ENCODE results near the gene MECP2.

Gene MECP2

GRCh38 chrX:154014429-154015380 is 82.8 kb downstream of the MECP2 start:
- no peak for DNase-seq (ENCODE audit: low spot score)
- TF ChIP-seq, protein P1, sequence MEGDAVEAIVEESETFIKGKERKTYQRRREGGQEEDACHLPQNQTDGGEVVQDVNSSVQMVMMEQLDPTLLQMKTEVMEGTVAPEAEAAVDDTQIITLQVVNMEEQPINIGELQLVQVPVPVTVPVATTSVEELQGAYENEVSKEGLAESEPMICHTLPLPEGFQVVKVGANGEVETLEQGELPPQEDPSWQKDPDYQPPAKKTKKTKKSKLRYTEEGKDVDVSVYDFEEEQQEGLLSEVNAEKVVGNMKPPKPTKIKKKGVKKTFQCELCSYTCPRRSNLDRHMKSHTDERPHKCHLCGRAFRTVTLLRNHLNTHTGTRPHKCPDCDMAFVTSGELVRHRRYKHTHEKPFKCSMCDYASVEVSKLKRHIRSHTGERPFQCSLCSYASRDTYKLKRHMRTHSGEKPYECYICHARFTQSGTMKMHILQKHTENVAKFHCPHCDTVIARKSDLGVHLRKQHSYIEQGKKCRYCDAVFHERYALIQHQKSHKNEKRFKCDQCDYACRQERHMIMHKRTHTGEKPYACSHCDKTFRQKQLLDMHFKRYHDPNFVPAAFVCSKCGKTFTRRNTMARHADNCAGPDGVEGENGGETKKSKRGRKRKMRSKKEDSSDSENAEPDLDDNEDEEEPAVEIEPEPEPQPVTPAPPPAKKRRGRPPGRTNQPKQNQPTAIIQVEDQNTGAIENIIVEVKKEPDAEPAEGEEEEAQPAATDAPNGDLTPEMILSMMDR (IDR thresholded peaks at IDR 0.05; ENCODE audit: borderline replicate concordance, control extremely low read depth, extremely low read depth, insufficient read depth, missing control alignments): no peak
- in situ Hi-C loops (cut with MboI; ENCODE audit: low sequenced_read_pairs, unreplicated experiment): loop anchor here (25.0 kb wide), 1 partner anchor 523 kb away; the partner anchor contains the start of genes G6PD and IKBKG

DNA sequence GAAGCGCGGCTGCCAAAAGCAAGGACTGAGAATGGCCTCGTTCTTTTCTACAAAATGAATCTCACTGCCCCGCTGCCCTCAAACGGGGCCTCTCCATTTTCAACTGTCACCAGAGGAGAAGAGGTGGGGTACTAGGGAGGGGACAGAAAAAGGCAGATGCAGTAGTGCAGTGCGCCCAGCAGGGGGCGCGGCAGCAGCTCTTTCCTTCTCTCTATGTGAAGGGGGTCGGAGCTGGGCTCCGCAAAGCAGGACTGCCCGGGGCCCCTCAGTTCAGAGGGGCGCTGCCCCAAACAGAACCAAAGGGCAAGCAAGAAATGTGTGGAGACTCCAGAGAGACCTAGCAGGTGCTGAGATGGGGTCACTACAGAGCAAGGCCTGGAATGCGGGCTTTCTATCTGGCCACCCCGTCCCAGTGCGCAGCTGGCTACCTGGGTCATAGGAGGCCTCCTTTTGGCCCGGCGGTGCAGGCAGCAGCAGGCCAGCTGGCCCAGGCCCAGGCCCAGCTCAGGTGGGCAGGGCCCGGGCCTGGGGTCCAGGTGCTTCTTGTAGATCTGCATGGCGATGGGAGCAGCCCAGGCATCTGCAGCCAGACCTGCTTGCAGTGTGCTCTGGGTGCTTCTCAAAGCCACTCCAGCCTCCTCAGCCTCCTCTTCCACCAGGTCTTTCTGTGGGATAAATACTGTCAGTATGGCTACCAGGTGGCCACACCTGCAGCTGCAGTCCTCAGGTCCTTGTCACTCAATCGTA is 83.7 kb downstream of the MECP2 start:
- TF ChIP-seq, protein P1 (IDR thresholded peaks at IDR 0.05; ENCODE audit: borderline replicate concordance, control extremely low read depth, extremely low read depth, insufficient read depth, missing control alignments): peak; percentile 84
- peak; percentile 75 for DNase-seq (ENCODE audit: low spot score)
- in situ Hi-C loops (cut with MboI; ENCODE audit: low sequenced_read_pairs, unreplicated experiment): loop anchor here (25.0 kb wide), 1 partner anchor 524 kb away; the partner anchor contains the start of genes G6PD and IKBKG

GRCh38 chrX:154013001-154013421 is 84.5 kb downstream of the MECP2 start:
- DNase-seq (ENCODE audit: low spot score): no peak
- in situ Hi-C loops (cut with MboI; ENCODE audit: low sequenced_read_pairs, unreplicated experiment): loop anchor here (25.0 kb wide), 1 partner anchor 524 kb away; the partner anchor contains the start of genes G6PD and IKBKG
- TF ChIP-seq, protein P1 (IDR thresholded peaks at IDR 0.05; ENCODE audit: borderline replicate concordance, control extremely low read depth, extremely low read depth, insufficient read depth, missing control alignments): no peak

DNA sequence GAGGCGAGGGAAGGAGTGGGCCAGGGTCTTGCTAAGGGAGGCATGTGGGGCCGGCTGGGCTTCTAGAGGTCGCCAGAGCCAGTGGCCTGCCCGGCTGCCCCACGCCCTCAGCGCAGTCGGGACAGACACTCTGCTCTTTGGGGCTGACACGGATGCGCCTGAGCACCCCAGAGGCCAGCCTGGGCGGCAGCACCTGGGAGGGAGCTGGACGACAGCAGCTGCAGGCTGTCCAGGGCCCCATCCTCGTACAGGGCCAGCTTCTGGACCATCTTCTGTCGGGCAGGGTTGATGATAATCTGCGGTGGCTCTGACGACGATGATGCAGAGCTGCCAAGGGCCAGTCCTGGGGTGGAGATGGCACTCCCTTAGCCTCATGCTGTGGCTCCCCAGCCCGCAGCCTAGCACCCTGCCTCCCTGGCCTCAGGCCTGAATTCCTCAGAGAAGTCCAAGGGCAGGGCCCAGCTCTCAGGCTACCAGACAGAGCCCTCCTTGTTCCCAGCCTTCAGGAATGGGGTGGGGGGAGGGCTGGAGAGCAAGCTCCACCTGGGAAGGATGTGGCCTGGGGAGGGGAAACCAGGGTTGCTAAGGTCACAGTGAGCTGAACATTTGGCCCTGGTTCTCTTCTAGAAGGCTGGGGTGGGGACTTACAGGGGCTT is 85.1 kb downstream of the MECP2 start:
- in situ Hi-C loops (cut with MboI; ENCODE audit: low sequenced_read_pairs, unreplicated experiment): loop anchor here (25.0 kb wide), 1 partner anchor 525 kb away; the partner anchor contains the start of genes G6PD and IKBKG
- DNase-seq (ENCODE audit: low spot score): no peak
- TF ChIP-seq, protein P1 (IDR thresholded peaks at IDR 0.05; ENCODE audit: borderline replicate concordance, control extremely low read depth, extremely low read depth, insufficient read depth, missing control alignments): no peak

DNA sequence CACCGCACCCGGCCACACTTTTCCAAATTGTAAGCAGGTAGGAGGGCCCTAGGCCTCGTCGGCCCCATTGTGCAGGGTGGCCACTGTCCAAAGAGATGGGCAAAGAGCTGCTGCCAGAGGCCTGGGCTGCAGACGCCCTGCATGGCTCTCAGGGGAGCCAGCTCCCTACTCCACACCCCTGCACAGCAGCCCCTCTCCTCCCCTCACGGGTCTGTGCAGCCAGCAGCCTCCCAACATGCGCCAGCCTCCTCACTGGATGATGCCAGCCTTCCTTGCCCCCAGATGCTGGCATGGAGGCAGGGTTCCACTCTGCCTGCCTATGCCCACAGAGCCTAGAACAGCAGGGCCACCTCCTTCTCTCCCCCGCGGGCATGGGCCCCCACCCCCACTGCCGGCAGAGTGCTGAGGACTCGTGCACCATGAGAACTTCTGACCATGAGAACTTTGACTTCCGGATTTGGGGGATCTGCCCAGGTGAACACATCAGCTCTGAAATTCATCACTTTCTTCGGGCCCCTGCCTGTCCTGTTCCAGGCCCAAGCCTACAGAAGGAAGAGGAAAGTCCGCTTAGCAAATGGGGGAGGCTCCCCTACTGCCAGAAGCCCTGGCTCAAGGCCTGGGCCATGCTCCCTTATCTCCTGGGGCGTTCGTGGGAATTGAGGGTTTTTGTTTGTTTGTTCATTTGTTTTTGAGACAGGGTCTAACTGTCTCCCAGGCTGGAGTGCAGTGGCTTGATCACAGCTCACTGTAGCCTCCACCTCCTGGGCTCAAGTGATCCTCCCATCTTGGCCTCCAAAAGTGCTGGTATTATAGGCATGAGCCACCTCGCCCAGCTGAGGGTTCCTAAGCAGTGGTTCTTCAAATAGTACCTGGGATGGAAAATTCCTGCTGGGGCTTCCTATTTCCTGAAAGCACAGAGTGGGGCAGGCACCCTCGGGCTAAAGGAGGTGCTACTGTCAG is 85.9 kb downstream of the MECP2 start:
- in situ Hi-C loops (cut with MboI; ENCODE audit: low sequenced_read_pairs, unreplicated experiment): loop anchor here (25.0 kb wide), 1 partner anchor 526 kb away; the partner anchor contains the start of genes G6PD and IKBKG
- TF ChIP-seq, protein P1 (IDR thresholded peaks at IDR 0.05; ENCODE audit: borderline replicate concordance, control extremely low read depth, extremely low read depth, insufficient read depth, missing control alignments): no peak
- no peak for DNase-seq (ENCODE audit: low spot score)

All from GM13976 (cell line).